Astrocyte of the spinal cord (primary cell): ENCODE results near the gene LRTM2.

Experiments
- DNase-seq: peaks from one replicate; pipeline ENCODE4 v3.0.0; 2011; ENCODE audit warnings: low read depth, low spot score
- H3K4me3 ChIP-seq: 2 replicates; pipeline ENCODE4 v1.5.1; 2011; ENCODE audit warnings: low read depth, mild to moderate bottlenecking, low read length, moderate library complexity
- in situ Hi-C: cut with HindIII; loops from 2 replicates; pipeline ENCODE4 v1.10.0; 2017; ENCODE audit warnings: low sequenced_read_pairs
- TF ChIP-seq, protein P1 (sequence below): IDR thresholded peaks from 2 replicates; pipeline ENCODE4 v1.5.1; 2012; ENCODE audit warnings: low read depth, mild to moderate bottlenecking, low read length, inconsistent platforms

The LRTM2 gene

DNA sequence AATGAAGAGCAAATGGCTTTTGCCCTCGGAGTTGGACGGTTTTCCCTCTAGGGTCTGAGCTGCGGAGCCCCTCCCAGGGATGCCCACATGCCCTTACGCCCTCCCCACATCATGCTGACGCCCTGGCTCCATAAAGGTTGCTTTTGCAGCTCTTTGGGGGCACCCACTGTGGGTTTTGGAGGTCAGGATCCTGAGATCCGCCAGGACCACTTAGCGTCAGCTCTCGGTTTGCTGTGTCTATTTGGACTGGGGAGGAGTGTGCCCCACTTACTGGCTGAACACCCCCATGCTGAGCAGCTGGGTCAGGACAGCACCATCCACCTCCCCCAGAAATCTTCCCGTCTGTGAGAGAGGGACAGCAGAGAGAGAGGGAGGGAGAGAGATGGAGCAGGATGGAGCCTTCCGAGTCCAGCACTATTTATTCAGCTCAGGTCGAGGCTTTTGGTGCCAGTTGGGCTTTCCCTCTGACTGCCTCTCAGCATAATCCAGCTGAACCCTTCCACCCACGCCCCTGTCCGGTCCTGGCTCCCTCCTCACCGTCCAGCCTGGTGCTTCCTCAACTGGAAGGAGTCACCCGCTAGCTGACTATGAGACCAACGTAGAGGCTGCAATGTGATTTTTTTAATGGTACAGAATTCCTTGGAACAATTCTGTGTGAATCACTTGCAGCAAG lies 18.9 kb upstream of the LRTM2 start:
- TF ChIP-seq, protein P1, sequence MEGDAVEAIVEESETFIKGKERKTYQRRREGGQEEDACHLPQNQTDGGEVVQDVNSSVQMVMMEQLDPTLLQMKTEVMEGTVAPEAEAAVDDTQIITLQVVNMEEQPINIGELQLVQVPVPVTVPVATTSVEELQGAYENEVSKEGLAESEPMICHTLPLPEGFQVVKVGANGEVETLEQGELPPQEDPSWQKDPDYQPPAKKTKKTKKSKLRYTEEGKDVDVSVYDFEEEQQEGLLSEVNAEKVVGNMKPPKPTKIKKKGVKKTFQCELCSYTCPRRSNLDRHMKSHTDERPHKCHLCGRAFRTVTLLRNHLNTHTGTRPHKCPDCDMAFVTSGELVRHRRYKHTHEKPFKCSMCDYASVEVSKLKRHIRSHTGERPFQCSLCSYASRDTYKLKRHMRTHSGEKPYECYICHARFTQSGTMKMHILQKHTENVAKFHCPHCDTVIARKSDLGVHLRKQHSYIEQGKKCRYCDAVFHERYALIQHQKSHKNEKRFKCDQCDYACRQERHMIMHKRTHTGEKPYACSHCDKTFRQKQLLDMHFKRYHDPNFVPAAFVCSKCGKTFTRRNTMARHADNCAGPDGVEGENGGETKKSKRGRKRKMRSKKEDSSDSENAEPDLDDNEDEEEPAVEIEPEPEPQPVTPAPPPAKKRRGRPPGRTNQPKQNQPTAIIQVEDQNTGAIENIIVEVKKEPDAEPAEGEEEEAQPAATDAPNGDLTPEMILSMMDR = no peak
- in situ Hi-C loops = no loop called here
- H3K4me3 ChIP-seq = no peak overlapping the region
- no peak for DNase-seq

DNA sequence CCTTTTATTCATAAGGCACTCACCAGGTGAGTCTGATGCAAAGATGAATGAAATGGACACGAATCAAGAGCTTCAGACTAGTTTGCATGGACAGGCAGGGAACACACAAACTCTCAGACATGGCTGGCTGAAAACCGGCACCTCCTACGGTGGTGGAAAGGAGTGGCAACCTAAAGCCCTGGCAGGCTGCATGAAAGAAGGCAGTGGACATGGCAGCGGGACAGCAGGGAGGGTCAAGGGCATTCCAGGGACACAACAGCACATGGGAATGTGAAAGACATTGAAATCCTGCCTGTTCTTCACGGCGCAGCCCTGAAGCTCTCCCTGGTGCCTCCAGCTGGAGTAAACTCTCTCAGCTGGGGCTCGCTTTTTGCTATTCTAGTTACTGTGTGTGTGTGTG lies 16.6 kb upstream of the LRTM2 start:
- DNase-seq = no peak
- in situ Hi-C loops = no loop called here
- TF ChIP-seq, protein P1 = no peak
- H3K4me3 ChIP-seq = no peak overlapping the region

DNA sequence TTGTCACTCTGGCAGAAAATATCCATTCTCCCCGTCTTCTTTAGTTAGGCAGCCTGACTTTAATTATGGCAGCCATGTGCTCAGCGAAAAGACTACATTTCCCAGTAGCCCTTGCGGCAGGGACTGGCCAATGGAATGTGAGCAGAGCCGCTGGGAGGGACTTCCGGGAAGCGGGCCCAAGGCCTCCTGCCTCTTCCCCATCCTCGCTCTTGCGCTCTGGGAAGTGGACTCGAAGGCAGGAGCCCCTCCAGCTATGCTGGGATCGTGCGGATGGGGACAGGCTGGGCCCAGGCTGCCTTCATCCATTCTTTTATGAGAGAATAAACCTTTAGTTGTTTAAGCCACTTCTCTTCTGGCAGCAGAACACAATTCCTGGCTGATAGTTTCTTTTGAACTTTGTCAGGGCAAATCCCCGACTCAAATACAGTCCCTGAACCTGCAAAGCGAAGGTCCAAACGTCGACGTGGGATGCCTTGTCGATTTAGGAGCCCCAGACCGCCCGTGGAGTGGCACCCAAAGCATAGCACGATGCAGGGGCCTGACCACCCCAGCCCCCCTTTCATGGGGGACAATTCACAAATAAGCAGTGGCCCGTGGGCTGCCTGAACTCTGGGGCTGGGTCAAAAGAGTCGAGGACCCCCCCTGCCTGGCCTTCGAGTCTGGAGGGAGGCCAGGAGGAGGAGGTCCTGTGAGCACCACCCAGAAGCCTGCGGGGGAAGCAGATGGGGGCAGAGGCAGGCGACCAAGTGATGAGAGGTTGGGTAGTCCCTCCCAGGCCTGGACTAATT lies 15.6 kb upstream of the LRTM2 start:
- in situ Hi-C loops = no loop called here
- peak; percentile 85 for DNase-seq
- TF ChIP-seq, protein P1 = no peak
- no peak overlapping the region for H3K4me3 ChIP-seq

DNA sequence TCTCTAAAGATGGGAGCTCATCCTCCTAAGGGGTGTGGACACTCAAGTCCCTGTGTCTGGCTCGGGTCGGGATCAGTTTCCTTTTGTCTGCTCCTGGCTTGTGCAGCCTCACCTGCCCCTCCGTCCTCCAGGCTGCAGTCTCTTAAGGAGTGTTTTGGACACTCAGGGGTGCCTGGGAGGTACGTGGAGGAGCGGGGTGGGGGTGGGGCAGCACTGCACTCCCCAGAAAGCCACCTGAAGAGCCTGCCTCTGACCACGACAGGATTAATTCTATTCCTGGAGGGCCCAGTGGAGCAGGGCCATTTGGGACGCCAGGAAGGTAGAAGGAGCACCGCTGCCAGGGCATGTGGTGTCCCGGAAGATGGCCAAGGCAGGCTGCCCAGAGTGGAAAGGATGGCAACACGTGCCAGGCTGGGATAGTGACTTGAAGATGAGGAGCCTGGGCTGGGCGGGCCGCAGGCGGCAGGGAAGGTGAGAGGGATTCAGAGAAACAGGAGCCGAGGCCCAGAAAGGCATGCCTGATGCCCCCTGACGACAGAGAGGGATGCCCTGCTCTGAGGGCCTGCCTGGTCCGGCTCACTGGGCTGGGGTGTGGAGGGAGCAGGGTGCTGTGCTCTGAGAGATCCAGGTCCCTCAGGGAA lies 14.8 kb upstream of the LRTM2 start:
- H3K4me3 ChIP-seq = no peak overlapping the region
- in situ Hi-C loops = no loop called here
- no peak for DNase-seq
- TF ChIP-seq, protein P1 = no peak

DNA sequence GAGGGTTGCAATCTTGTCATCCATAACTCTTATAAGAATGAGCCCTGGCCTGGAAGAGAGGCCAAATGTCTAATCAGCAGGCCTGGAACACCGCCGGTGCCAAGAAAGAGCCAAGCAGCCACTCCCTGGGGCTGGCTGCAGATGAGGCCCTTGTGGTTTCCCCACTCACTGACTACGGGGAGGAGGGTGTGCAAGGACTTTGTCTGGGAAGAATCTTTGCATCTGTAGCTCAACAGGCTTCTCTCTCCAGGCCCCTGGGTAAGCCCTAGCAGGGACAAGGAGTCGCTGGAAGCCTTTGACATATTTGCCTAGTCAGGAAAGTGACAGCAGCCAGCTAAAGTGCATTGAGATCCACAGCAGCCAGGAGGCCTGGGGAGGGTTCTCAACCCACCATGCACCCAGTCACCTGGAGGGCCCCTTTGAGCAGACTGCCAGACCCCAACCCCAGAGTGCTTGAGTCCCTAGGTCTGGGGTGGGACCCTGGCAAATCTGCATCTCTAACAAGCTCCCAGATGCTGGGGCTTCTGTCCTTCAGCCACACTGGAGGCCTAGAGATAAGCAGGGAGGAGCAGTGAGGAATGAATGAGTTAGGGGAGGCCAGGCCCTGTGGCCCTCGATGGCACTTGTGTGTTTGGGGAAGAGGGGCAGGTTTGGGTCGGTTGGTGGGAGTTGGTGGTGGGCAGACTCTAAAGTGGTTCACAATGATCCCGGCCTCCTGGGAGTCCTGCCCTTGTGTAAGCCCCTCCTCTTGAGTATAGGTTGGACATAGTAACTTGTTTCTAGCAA lies 13.9 kb upstream of the LRTM2 start:
- H3K4me3 ChIP-seq = no peak overlapping the region
- in situ Hi-C loops = no loop called here
- TF ChIP-seq, protein P1 = no peak
- no peak for DNase-seq
